SK-N-MC (cell line): ENCODE measurements around the gene TSPEAR.

Experiments used
- EZH2 ChIP-seq: fragments of 200-600 bp; sonication (generic); IDR thresholded peaks from one replicate; pipeline ENCODE4 v1.6.1; 2017; ENCODE audit warnings: antibody characterized with exemption
- FOXP2 ChIP-seq: optimal IDR thresholded peaks from 2 replicates; pipeline ENCODE3; 2011; ENCODE audit warnings: mild to moderate bottlenecking, moderate library complexity; ENCODE audit not compliant: insufficient read depth; ENCODE audit errors: extremely low read length, control extremely low read depth
- POLR2AphosphoS5 ChIP-seq: IDR thresholded peaks from 2 replicates; pipeline ENCODE4 v1.6.1; 2012; ENCODE audit warnings: mild to moderate bottlenecking, low read depth, low read length, borderline replicate concordance

DNA sequence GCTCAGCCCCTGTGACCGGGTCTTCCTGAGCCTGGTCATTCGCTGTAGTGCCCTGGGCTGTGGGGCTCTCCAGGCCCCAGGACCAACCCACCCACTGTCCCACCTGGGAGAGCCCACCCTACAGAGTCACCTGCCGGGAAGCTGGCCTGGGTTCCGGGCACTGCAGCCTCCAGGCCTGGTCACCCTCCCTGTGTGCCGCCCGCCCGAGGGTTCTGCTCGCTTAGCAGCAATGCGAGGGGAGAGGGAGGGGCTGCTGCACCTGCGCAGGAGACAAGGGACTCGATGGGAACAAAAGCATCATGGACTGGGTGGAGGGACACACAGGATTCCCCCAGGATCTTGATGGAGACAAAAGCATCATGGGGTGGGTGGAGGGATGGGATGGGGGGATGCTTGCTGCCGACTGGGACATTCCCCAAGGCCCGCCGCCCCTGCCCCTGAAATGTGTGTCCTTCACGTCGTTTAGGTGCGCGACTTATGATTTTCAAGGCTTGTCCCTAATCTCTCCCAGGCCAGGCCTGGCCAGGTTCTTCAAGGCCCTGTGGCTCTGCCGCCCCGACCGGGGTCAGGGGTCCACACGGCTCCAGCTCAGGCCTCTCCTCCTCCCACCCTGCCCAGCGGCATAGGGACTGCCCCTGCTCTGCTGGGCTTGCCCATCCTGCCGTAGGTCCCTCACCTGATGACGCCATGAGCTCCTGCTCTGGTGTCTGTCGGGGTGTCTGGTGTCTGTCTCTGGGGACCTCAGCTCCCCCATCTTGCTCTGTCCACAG, 97.8 kb downstream of the TSPEAR start:
- TF ChIP-seq EZH2, result no peak
- no peak for TF ChIP-seq POLR2AphosphoS5
- TF ChIP-seq FOXP2, result no peak
